HG02759 (cell line): ENCODE results near the gene GPR132.
A peak's percentile ranks its signal among the peaks of the same experiment; 100 is the strongest.

Experiments used
- ATAC-seq: cut with Tn5 transposase; IDR thresholded peaks from one replicate; pipeline ENCODE4 v1.9.1; 2021; ENCODE audit warnings: mild to moderate bottlenecking, moderate library complexity; ENCODE audit not compliant: unreplicated experiment

Gene GPR132

GRCh38 chr14:105063056-105063455 is 2.2 kb downstream of the GPR132 start:
- no peak for ATAC-seq

- no peak for ATAC-seq
These were observed 3.2 kb downstream of the GPR132 start for GRCh38 chr14:105062048-105062433.

- peak; percentile 29 for ATAC-seq
These were observed 3.7 kb downstream of the GPR132 start for GRCh38 chr14:105061428-105062047.

GRCh38 chr14:105060751-105061427 is 4.3 kb downstream of the GPR132 start:
- ATAC-seq, result peak; percentile 0

- no peak for ATAC-seq
These were observed 5.2 kb downstream of the GPR132 start for GRCh38 chr14:105059925-105060565.

GRCh38 chr14:105059035-105059924 is 6.0 kb downstream of the GPR132 start:
- ATAC-seq, result no peak

- ATAC-seq, result no peak
These were observed 6.7 kb downstream of the GPR132 start for GRCh38 chr14:105058521-105059034.

GRCh38 chr14:105056303-105056831 is 8.9 kb downstream of the GPR132 start:
- ATAC-seq, result no peak

- no peak for ATAC-seq
These were observed 9.4 kb downstream of the GPR132 start for GRCh38 chr14:105055736-105056302.

- ATAC-seq, result no peak
These were observed 9.9 kb downstream of the GPR132 start for GRCh38 chr14:105055334-105055733.

- no peak for ATAC-seq
These were observed 11.2 kb downstream of the GPR132 start for GRCh38 chr14:105053996-105054395.

GRCh38 chr14:105053421-105053820 is 11.8 kb downstream of the GPR132 start:
- no peak for ATAC-seq

GRCh38 chr14:105052110-105052458 is 13.1 kb downstream of the GPR132 start:
- no peak for ATAC-seq

- no peak for ATAC-seq
These were observed 13.8 kb downstream of the GPR132 start for GRCh38 chr14:105051182-105052109.

GRCh38 chr14:105050551-105050897 is 14.7 kb downstream of the GPR132 start:
- no peak for ATAC-seq

GRCh38 chr14:105049753-105050550 is 15.3 kb downstream of the GPR132 start:
- ATAC-seq, result no peak

- ATAC-seq, result no peak
These were observed 17.8 kb downstream of the GPR132 start for GRCh38 chr14:105047283-105048016.

- no peak for ATAC-seq
These were observed 18.3 kb downstream of the GPR132 start for GRCh38 chr14:105046891-105047282.
